Natural killer cell treated with Interleukin-12 subunit alpha and Interleukin-12 subunit beta and Interleukin-15 and Interleukin-18, amount 100 ng/mL, for 72 hours (primary cell): ENCODE measurements around the gene ZNF740. TPM values are rescaled to one million over a fixed set of nuclear protein-coding genes. Genes with fewer than 3 reads are reported as not detected.

ENCODE experiments used
- ATAC-seq, 2 donors: fragments of 150-1000 bp; cut with Tn5 transposase in 1 of 2; sonication (Bioruptor Pico), chemical (Tn5 transposase) in 1 of 2; 2 replicates each; pipeline ENCODE4 v1.10.0; 2021
- DNase-seq: peaks from one replicate; pipeline ENCODE4 v3.0.0; 2022; ENCODE audit warnings: low spot score
- H3K27ac Mint-ChIP-seq, 2 donors: 1 replicate in 1 of 2; 2 replicates in 1 of 2; pipeline ENCODE4 v1.8.0; 2022; ENCODE audit warnings: mixed read lengths in 2 of 2, mild to moderate bottlenecking in 1 of 2, moderate library complexity in 1 of 2
- H3K27me3 Mint-ChIP-seq, 2 donors: 1 replicate in 1 of 2; 2 replicates in 1 of 2; pipeline ENCODE4 v1.8.0; 2022; ENCODE audit warnings: mixed read lengths in 2 of 2
- H3K36me3 Mint-ChIP-seq: one replicate; pipeline ENCODE4 v1.8.0; 2022; ENCODE audit warnings: mixed read lengths
- H3K4me1 Mint-ChIP-seq, 2 donors: 1 replicate in 1 of 2; 2 replicates in 1 of 2; pipeline ENCODE4 v1.8.0; 2022; ENCODE audit warnings: low read depth in 2 of 2, mixed read lengths in 2 of 2, mild to moderate bottlenecking in 1 of 2
- H3K4me3 Mint-ChIP-seq: one replicate; pipeline ENCODE4 v1.8.0; 2022; ENCODE audit warnings: mixed read lengths
- H3K9me3 Mint-ChIP-seq: 2 replicates; pipeline ENCODE4 v1.8.0; 2022; ENCODE audit warnings: mixed read lengths
- total RNA-seq, 2 donors: library from RNA; stranded (reverse); gene quantifications; one replicate each; pipeline ENCODE4 v1.2.3, GENCODE V29; 2022

ZNF740 gene
- total RNA-seq, 2 donors from 2014 or later = 34.6 to 53.1 TPM

DNA sequence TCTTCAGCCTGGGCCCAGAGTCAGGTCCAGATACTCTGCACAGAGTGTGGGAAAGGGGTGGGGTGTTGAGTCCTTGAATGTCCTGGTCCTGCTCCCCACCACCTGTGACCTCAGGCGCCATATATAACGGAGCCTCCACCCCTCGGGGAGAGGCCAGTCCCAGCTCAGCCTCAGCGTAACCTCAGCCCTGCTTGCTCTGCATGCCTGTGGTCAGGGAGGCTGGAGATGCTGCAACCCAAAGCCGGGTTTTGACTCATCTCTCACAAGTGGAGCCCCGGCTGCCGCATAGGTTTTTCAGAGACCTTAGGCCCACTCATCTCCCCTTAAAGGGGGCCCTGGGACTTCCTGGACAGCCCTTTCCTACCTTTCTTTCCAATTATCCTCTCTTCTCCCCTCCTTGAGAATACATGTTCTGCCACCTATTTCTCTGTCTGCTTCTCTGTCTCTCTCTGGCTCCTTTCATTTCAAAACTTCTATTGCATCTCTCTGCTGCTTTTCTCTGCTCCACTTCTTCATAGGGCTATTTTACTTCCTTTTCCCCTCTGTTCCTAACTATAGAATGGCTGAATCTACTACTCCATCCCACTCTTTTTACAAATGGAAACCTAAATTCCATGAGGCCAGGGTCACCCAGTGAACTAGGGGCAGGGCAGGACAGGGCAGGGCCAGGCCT lies 25.4 kb downstream of the ZNF740 start:
- peak; percentile 91 for DNase-seq
- Mint-ChIP-seq H3K4me3 (peak overlapping the region; percentile 79), H3K27ac (peak overlapping the region; percentile 62 to 73), H3K36me3 (peaks cover 3% of the 10 kb centered on the region), H3K4me1 (peaks cover 39 to 65% of the 10 kb centered on the region in 2 donors), H3K9me3 (no peaks in the 10 kb centered on the region), H3K27me3 (no peaks in the 10 kb centered on the region)
- peak; percentile 94 to 95 for ATAC-seq

DNA sequence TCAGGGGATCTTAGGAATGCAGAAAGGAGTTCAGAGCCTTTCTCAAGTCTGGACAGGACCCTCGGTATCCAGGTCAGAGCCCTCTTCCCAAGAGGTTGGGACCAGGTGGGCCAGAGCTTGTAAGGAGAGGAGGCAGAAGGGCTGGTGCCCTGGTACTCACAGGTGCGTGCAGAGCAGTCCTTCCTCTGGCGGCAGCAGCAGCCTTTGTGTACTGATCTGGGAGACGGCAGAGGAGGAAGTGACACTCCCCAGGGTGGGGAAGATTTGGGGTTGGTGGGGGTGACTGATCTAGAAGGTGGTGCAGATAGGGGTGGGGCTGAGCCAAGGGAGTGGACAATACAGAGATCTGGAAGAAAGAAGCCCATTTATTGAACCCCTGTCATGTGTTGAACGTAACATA lies 26.5 kb downstream of the ZNF740 start, which contains the start of gene ITGB7:
Gene ITGB7, minus strand, starts transcription at position 210 of the 400 bp plus-strand sequence. CDS start 6,808 bp downstream, outside the sequence.
- H3K27me3 Mint-ChIP-seq = no peaks in the 10 kb centered on the region
- DNase-seq = no peak
- peaks cover 40 to 63% of the 10 kb centered on the region in 2 donors for H3K4me1 Mint-ChIP-seq
- peak within 1 kb of the TSS; percentile 62 to 80 for H3K27ac Mint-ChIP-seq
- H3K36me3 Mint-ChIP-seq = no peaks in the 10 kb centered on the region
- peak within 1 kb of the TSS; percentile 79 for H3K4me3 Mint-ChIP-seq
- H3K9me3 Mint-ChIP-seq = no peaks in the 10 kb centered on the region
- peak; percentile 54 to 75 for ATAC-seq

DNA sequence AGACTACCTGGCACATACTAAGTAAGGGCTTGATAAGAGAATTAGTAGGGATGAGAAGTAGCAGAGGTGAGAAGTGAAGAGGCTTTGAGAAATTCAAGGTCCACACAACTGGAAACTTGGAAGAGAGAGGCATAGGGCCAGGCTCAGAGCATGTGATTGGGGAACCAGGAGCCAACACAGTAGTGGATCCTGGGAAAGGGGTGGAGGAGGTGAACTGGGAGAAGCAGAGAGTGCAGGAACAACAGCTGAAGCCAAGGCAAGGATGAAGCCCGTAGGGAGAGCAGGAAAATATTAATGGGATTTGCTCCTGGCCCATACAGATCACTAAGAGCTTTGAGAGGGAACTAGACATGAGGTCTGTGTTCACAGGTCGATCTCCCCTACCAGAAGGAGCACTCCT lies 27.9 kb downstream of the ZNF740 start:
- Mint-ChIP-seq H3K27me3 (no peaks in the 10 kb centered on the region), H3K9me3 (no peaks in the 10 kb centered on the region), H3K27ac (peak overlapping the region; percentile 62 to 80), H3K4me3 (peak overlapping the region; percentile 79), H3K4me1 (peaks cover 45 to 67% of the 10 kb centered on the region in 2 donors), H3K36me3 (no peaks in the 10 kb centered on the region)
- ATAC-seq (no peak), DNase-seq (no peak)

DNA sequence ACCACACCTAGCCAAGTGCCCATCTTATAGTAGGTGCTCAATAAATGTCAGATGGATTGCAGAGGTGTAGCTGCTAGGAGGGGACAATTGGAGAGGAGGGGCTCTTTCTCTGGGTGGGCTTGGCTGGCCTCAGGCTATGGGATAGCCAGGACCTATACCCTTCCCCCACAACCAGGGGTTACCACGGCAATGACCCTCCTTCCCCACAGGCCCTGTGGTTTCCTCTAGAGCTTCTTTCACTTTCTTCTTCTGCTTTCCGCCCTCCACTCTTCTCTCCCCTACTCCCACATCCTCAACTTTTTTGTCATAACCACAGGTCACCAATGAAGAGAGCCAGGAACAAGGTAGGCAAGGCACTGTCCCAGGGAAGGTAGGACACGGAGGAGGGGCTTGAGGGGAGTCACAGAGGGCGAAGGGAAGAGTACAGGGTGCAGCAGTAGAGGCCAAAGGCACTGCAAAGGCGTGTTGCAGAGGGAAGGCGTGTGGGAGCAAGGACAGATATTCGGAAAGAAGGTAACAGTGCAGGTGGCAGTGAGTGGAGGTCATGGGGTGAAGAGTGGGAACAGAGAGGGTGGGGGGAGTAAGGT lies 28.4 kb downstream of the ZNF740 start:
- Mint-ChIP-seq H3K27me3 (no peaks in the 10 kb centered on the region), H3K4me3 (peak overlapping the region; percentile 79), H3K9me3 (no peaks in the 10 kb centered on the region)

DNA sequence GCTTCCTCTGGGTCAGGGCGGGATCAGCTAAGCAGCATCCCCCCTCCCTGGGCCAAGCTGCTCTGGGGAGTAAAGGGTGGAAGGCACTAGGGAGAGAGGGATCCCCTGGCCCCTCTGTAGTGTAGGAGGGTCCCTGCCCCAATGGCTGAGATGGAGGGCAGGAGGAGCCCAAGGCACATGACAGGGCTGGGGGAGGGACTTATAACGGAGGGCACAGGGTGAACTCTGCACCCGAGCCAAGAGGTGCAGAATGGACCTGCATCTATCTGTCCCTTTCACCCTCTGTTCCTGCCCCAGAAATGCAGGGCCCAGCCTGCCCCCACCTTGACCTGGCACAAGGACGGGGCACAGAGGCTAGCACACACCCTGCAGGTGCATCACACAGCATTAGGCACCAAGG lies 30.3 kb downstream of the ZNF740 start:
- Mint-ChIP-seq H3K9me3 (no peaks in the 10 kb centered on the region), H3K36me3 (no peaks in the 10 kb centered on the region), H3K4me3 (no peak overlapping the region), H3K27ac (no peak overlapping the region), H3K4me1 (peaks cover 62 to 72% of the 10 kb centered on the region in 2 donors), H3K27me3 (no peaks in the 10 kb centered on the region)
- DNase-seq (no peak), ATAC-seq (no peak)

More for the DNA sequence above, 28.4 kb downstream of the ZNF740 start:
- Mint-ChIP-seq H3K4me1 (peaks cover 50 to 72% of the 10 kb centered on the region in 2 donors), H3K36me3 (no peaks in the 10 kb centered on the region), H3K27ac (peak overlapping the region; percentile 62 to 80)
- ATAC-seq (peak; percentile 61 to 73), DNase-seq (no peak)

DNA sequence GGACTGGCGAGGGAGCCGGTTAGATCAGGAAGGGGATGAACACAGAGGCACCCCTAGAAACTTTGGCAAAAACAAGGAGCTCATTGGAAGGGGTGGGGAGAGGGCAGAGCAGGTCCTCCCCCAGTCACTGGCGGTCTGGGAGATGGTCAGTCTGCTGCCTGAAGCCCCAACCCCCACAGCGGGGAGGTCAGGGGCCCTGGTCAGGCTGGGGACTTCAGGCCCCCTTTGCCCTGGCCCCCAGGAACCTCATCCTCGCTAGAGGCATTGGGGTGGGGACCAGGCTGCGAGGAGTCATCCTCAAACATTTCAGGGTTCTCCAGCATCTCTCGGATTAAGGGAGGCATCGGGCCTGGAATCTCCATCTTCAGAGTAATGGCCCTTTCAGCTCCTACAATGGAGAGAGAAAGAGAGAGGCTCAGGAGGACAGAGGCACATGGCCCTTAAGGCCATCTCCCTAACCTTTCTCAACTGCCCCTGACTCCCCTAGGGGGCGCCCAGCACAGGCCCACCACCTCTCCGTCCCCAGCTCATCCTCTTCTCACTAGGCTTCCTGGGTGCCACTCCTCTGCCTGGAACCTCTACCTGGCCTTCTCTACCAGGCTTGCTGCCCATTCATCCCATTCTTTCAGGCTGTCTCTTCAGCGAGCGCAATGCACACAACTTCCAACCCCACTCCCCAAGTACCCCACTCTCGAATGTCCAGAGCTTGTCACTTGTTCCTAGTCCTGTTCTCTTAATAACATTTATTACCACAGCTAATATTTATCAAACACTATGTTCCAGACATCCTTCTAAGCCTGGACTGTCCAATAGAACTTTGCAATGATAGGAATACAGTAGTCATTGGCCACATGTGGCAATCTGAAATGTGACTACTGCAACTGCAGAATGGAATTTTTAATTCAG lies 31.2 kb downstream of the ZNF740 start:
- Mint-ChIP-seq H3K27me3 (no peaks in the 10 kb centered on the region), H3K27ac (no peak overlapping the region)
- ATAC-seq = no peak

DNA sequence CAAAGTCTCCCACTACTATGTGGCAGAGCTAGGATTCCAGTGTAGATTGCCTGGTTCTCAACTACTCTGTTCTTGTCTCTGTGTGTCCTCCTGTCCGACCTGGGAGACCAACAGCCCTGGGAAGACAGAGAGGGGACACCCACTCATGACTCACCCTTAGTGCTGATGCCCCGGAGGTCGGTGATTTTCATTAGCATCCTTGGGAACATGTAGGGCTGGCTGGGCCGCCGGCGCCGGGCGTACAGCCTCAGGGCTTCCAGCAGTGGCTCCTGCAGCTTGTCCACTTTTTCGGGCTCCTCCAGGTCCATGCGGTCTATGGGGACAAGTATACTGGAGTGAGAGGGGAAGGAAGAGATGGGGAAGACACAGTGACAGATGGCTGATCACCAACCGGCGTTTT lies 32.4 kb downstream of the ZNF740 start:
- no peaks in the 10 kb centered on the region for H3K36me3 Mint-ChIP-seq
- ATAC-seq (no peak), DNase-seq (no peak)
- H3K27ac Mint-ChIP-seq = no peak overlapping the region
- H3K4me1 Mint-ChIP-seq = peaks cover 65 to 74% of the 10 kb centered on the region in 2 donors
- no peaks in the 10 kb centered on the region for H3K27me3 Mint-ChIP-seq
- no peaks in the 10 kb centered on the region for H3K9me3 Mint-ChIP-seq
- no peak overlapping the region for H3K4me3 Mint-ChIP-seq

More for the DNA sequence above, 31.2 kb downstream of the ZNF740 start:
- Mint-ChIP-seq H3K36me3 (no peaks in the 10 kb centered on the region), H3K9me3 (no peaks in the 10 kb centered on the region), H3K4me1 (peaks cover 62 to 72% of the 10 kb centered on the region in 2 donors), H3K4me3 (no peak overlapping the region)
- no peak for DNase-seq

DNA sequence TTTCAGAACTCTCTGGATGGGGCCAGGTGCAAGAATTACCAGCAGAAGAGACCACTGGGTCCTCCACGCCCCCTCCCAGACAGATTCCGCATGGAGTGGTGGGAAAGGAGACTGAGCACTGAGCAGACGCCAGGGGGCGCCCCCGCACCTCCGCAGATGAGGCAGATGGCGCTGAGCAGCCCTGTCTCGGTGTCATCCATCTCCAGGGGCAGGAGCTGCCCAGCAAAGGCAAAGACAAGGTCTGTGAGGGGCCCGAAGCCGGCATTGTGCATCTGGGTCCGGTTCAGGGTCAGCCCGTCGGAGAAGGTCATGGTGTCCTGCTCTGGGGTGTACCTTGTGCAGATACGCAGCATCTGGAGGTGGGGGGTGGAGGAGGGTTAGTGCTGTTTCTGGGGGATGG lies 32.8 kb downstream of the ZNF740 start:
- H3K36me3 Mint-ChIP-seq = no peaks in the 10 kb centered on the region
- ATAC-seq (peak; percentile 69 to 80), DNase-seq (peak; percentile 85)
- no peaks in the 10 kb centered on the region for H3K27me3 Mint-ChIP-seq
- H3K4me1 Mint-ChIP-seq = peaks cover 65 to 74% of the 10 kb centered on the region in 2 donors
- no peaks in the 10 kb centered on the region for H3K9me3 Mint-ChIP-seq
- peak overlapping the region in 1 of 2 donors; percentile 36 for H3K27ac Mint-ChIP-seq
- H3K4me3 Mint-ChIP-seq = no peak overlapping the region

DNA sequence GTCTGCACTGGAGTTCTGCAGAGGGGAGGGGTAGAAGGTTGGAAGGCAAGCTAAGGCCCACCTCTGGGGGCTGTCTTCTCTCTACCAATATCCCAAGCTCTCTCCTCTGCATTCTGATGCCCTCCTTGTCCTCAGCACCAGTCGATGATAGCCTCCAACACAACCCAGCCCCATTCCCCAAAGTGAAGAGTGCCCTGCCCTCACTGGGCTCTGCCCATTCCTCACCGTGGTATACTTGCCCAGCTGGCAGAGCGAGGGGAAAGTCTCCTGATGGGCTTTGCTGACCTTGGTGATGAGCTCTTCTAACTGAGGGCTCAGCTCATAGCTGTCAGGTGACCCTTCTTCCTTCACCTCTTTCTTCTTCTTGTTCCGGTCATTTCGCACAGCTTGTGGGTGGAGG lies 33.7 kb downstream of the ZNF740 start:
- H3K4me3 Mint-ChIP-seq = no peak overlapping the region
- no peaks in the 10 kb centered on the region for H3K9me3 Mint-ChIP-seq
- DNase-seq = no peak
- no peak for ATAC-seq
- peaks cover 63 to 74% of the 10 kb centered on the region in 2 donors for H3K4me1 Mint-ChIP-seq
- no peaks in the 10 kb centered on the region for H3K36me3 Mint-ChIP-seq
- H3K27ac Mint-ChIP-seq = no peak overlapping the region
- H3K27me3 Mint-ChIP-seq = no peaks in the 10 kb centered on the region

DNA sequence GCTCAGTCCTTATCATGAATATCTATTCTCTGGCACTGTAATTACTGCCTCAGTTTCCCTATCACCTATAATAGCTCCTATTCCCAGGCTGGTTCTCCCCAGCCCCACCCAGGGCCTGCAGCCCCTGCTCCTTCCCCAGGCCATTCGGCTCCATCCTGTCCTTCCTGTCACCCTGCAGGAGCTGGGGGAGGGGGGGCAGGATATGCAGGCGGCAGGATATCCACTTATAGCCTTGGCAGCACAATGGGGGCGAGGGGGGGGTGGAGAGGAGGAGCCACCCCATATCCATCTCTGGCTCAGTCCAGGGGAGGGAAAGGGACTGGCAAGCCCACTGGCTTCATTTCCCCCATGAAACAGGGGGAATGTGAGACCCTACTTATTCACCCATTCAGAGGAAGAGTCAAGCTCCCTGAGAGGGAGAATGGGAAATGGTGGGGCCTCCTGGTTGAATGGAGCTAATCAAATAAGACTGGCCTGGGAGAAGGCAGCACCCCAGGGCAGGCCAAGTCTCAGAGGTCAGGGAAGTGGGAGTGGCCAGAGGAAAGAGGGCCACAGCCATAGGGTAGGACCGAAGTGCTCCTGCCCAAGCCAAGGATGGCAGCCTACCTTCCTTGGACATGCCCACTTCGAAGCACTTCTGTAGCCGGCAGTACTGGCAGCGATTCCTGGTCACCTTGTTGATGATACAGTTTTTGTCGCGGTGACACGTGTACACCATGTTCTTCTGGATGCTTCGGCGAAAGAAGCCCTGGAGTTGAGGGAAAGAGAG lies 34.3 kb downstream of the ZNF740 start:
- Mint-ChIP-seq H3K4me1 (peaks cover 67 to 75% of the 10 kb centered on the region in 2 donors), H3K27me3 (no peaks in the 10 kb centered on the region), H3K36me3 (no peaks in the 10 kb centered on the region), H3K4me3 (no peak overlapping the region), H3K27ac (no peak overlapping the region), H3K9me3 (no peaks in the 10 kb centered on the region)
- ATAC-seq (no peak), DNase-seq (no peak)

DNA sequence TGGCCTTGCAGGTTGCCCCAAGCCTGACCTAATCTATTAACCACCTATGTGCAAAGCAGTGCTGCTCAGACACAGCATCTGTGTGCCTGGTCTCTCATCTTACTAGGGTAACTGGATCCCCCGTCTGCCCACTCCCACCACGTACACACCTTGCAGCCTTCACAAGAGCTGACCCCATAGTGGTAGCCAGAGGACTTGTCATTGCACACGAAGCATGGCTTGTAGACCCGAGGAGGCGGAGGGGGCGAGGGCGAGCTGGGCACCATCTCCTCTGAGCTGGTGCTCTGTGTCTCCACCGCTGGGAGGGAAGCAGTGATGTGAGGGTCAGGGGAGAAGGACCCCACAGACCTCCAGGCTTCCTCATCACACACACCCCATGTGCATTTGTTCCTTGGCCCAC lies 35.0 kb downstream of the ZNF740 start:
- Mint-ChIP-seq H3K36me3 (no peaks in the 10 kb centered on the region), H3K9me3 (no peaks in the 10 kb centered on the region), H3K4me1 (peaks cover 69 to 75% of the 10 kb centered on the region in 2 donors), H3K27ac (peak overlapping the region; percentile 74 to 81), H3K4me3 (peak overlapping the region; percentile 95), H3K27me3 (no peaks in the 10 kb centered on the region)
- ATAC-seq (no peak), DNase-seq (no peak)

DNA sequence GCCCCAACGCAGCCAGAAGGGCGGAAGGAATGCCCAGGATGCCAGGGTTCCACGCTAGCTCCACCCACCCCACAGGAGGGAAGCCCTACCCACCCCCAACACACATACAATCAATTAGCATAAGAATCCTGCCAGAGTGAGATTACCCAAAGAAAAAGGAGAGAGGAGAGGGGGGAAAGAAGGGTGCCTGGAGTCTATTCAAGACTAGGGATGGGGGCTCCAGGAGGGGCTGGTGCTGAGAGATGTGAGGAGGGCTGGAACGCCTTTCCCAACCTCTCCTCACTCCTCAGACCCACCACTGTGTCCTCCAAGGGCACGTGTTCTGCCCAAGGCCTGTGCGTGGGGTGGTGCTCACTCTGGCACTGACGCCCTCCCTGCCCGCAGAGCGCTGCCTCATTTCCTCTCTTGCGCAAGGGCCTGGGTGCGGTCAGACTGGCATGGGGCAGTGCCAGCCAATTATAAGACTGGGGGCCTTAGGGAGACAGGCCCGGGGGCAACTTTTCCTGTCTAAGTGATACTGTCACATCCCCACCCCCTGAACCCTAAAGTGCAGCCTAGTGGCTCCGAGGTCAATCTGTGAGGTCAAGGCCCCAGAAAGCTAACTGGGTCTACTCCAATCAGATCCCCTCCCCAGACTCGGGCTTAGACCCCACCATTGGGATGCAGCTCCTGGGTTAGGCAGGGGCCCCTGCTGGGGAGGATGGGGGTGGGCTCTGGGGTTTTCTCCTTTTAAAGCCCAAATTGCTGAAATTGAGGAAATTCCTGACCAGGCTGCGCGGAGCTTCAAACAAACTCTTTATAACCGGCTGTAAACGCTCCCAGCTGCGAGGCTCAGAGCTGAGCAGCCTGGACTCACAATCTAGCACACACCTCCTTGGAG lies 36.8 kb downstream of the ZNF740 start:
- peak; percentile 12 to 18 for ATAC-seq
- peak; percentile 86 for DNase-seq
- no peaks in the 10 kb centered on the region for H3K36me3 Mint-ChIP-seq
- peaks cover 73 to 79% of the 10 kb centered on the region in 2 donors for H3K4me1 Mint-ChIP-seq
- no peaks in the 10 kb centered on the region for H3K27me3 Mint-ChIP-seq
- H3K9me3 Mint-ChIP-seq = no peaks in the 10 kb centered on the region
- peak overlapping the region; percentile 95 for H3K4me3 Mint-ChIP-seq
- peak overlapping the region; percentile 74 to 81 for H3K27ac Mint-ChIP-seq
